DOHH2 (cell line): ENCODE results near the gene GANC.

ENCODE experiments used
- H3F3A ChIP-seq: fragments of 200-600 bp; sonication (generic), shearing (Covaris generic); 2 replicates; pipeline ENCODE4 v1.6.0; 2016; ENCODE audit warnings: antibody characterized with exemption, mild to moderate bottlenecking; ENCODE audit not compliant: control insufficient read depth, insufficient read depth
- H3K27ac ChIP-seq: fragments of 200-600 bp; sonication (generic); 2 replicates; pipeline ENCODE4 v1.5.1; 2014; ENCODE audit warnings: low read depth, mild to moderate bottlenecking, low read length, moderate library complexity
- H3K27me3 ChIP-seq: fragments of 200-600 bp; sonication (generic); 2 replicates; pipeline ENCODE4 v1.6.1; 2014; ENCODE audit warnings: mild to moderate bottlenecking, low read length, mixed read lengths; ENCODE audit not compliant: control insufficient read depth
- H3K36me3 ChIP-seq: fragments of 200-600 bp; sonication (generic); 2 replicates; pipeline ENCODE4 v1.6.1; 2014; ENCODE audit warnings: mild to moderate bottlenecking, low read length, moderate library complexity, mixed read lengths; ENCODE audit not compliant: control insufficient read depth
- H3K4me1 ChIP-seq: fragments of 200-600 bp; sonication (generic); 2 replicates; pipeline ENCODE4 v1.6.1; 2014; ENCODE audit warnings: mild to moderate bottlenecking, low read length, mixed read lengths; ENCODE audit not compliant: control insufficient read depth
- H3K4me2 ChIP-seq: fragments of 200-600 bp; sonication (generic); 2 replicates; pipeline ENCODE4 v1.6.0; 2014; ENCODE audit warnings: mild to moderate bottlenecking, low read length, moderate library complexity
- H3K4me3 ChIP-seq: fragments of 200-600 bp; sonication (generic); 2 replicates; pipeline ENCODE4 v1.5.1; 2014; ENCODE audit warnings: mild to moderate bottlenecking, low read length, mixed read lengths
- H3K79me2 ChIP-seq: fragments of 200-600 bp; sonication (generic); 2 replicates; pipeline ENCODE4 v1.6.1; 2014; ENCODE audit warnings: mild to moderate bottlenecking, low read length, mixed read lengths; ENCODE audit not compliant: control insufficient read depth
- H3K9me2 ChIP-seq: fragments of 200-600 bp; sonication (generic); replicated peaks from 2 replicates; pipeline ENCODE4 v1.6.1; 2014; ENCODE audit warnings: mild to moderate bottlenecking, low read length, mixed read lengths; ENCODE audit not compliant: control insufficient read depth
- H3K9me3 ChIP-seq: fragments of 200-600 bp; sonication (generic); 2 replicates; pipeline ENCODE4 v1.6.1; 2014; ENCODE audit warnings: antibody characterized with exemption, low read length, mixed read lengths; ENCODE audit not compliant: control insufficient read depth, insufficient read depth
- H4K20me1 ChIP-seq: fragments of 200-600 bp; sonication (generic); 2 replicates; pipeline ENCODE4 v1.6.0; 2014; ENCODE audit warnings: low read depth, mild to moderate bottlenecking, antibody characterized with exemption, low read length, moderate library complexity; ENCODE audit not compliant: control insufficient read depth, insufficient read depth
- CTCF ChIP-seq: fragments of 200-600 bp; sonication (generic); IDR thresholded peaks from one replicate; pipeline ENCODE4 v1.5.1; 2014; ENCODE audit warnings: antibody characterized with exemption, mild to moderate bottlenecking, low read depth, low read length; ENCODE audit not compliant: poor library complexity, severe bottlenecking
- EZH2phosphoT487 ChIP-seq: fragments of 200-600 bp; sonication (generic); IDR thresholded peaks from 2 replicates; pipeline ENCODE4 v1.6.1; 2017; ENCODE audit warnings: borderline replicate concordance, mild to moderate bottlenecking, antibody characterized with exemption, low read length, moderate library complexity, mixed read lengths

Gene GANC

DNA sequence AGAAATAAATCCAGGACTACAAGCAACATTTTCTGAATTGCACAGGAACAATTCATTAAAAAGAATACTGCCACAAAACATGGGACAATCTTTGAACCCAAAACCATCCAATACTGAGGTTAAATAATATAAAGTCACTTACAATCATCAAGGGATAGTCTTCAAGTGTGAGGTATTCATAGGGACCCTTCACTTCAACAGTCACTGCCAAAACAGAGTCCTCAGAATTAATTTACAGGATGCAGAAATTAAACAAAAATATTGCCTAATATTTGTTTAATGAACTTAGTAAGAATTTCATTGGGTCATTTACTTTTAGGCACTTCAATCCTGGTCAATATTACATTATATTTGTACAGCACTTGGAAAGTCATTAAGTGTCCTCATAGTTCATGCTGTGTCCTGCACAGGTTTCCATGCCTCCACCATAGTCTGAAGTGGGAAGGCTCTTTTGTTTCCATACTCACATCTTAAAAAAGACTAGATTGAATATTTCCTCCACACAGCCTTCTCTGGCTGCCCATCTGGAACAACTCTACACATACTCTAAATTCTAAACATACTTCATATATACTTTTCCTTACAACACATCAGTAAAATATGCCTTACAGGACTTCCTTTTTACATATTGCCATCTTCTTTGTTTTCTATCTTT is 33.3 kb upstream of the GANC start:
- no peaks in the 10 kb centered on the region for H3K79me2 ChIP-seq
- no peaks in the 10 kb centered on the region for H3K4me1 ChIP-seq
- H3K27me3 ChIP-seq, result no peaks in the 10 kb centered on the region
- H3K9me3 ChIP-seq, result no peaks in the 10 kb centered on the region
- peaks cover 43% of the 10 kb centered on the region for H3K36me3 ChIP-seq
- TF ChIP-seq CTCF, result no peak
- no peak for TF ChIP-seq EZH2phosphoT487
- H3K9me2 ChIP-seq, result no peaks in the 10 kb centered on the region
- H3K4me2 ChIP-seq, result no peak overlapping the region
- H3F3A ChIP-seq, result no peaks in the 10 kb centered on the region
- no peak overlapping the region for H3K27ac ChIP-seq
- H4K20me1 ChIP-seq, result no peaks in the 10 kb centered on the region
- no peak overlapping the region for H3K4me3 ChIP-seq

DNA sequence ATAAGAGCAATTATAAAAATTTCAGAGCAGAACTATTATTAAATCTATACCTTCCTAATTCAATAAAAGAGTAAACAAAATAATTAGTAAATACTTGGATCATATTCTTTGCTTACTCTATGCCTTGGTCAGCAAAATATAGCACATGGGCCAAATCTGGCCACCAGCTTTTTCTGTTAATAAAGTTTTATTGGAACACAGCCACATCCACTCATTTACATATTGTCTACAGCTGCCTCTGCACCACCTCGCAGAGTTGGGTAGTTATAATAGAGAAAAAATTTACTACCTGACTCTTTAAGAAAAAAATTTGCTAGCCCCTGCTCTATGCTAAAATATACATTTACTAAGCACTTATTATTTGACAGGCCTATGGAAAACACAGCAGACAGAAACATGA is 32.2 kb upstream of the GANC start:
- Histone ChIP-seq H3K9me2 (no peaks in the 10 kb centered on the region), H3K79me2 (no peaks in the 10 kb centered on the region), H3K4me3 (no peak overlapping the region), H3K27me3 (no peaks in the 10 kb centered on the region), H3K4me1 (no peaks in the 10 kb centered on the region), H3K9me3 (no peaks in the 10 kb centered on the region), H3K4me2 (no peak overlapping the region), H3F3A (no peaks in the 10 kb centered on the region; the same call in 1 of the 2 replicates), H3K36me3 (peaks cover 37% of the 10 kb centered on the region), H3K27ac (no peak overlapping the region), H4K20me1 (no peaks in the 10 kb centered on the region)
- no peak for TF ChIP-seq EZH2phosphoT487
- TF ChIP-seq CTCF, result no peak

DNA sequence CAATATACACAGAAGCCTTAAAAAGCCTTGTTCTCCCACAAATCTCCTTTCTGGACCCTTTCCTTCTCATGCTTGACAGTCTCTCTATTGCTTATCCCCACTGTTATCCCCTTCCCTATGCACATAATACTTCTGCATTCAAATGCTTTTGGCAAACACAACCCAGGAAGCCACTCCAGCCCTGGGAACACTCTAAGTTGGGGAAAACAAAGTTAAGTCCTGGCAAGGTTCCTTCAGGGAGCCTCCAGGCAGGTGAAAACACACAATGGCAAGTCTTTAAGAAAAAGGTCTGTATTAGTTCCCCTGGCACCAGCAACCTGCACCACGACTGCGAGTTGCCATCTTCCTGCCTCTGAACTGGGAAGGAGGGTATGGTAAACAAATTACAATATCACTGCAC is 19.7 kb upstream of the GANC start:
- H3K4me2 ChIP-seq, result no peak overlapping the region
- H3K79me2 ChIP-seq, result no peaks in the 10 kb centered on the region
- H3K4me1 ChIP-seq, result no peaks in the 10 kb centered on the region
- H3K27ac ChIP-seq, result no peak overlapping the region
- TF ChIP-seq CTCF (no peak), EZH2phosphoT487 (no peak)
- H3K27me3 ChIP-seq, result no peaks in the 10 kb centered on the region
- H4K20me1 ChIP-seq, result no peaks in the 10 kb centered on the region
- H3K36me3 ChIP-seq, result peaks cover 44% of the 10 kb centered on the region
- H3K9me2 ChIP-seq, result no peaks in the 10 kb centered on the region
- no peaks in the 10 kb centered on the region for H3K9me3 ChIP-seq
- no peak overlapping the region for H3K4me3 ChIP-seq
- no peaks in the 10 kb centered on the region for H3F3A ChIP-seq
